Measurements from ENCODE around the gene LARP1.

LARP1 gene

GRCh38 chr5:154858972-154859871 lies 104.0 kb downstream of the LARP1 start:
- no peak for DNase-seq (ENCODE audit: low spot score)

GRCh38 chr5:154860123-154860522 lies 104.9 kb downstream of the LARP1 start:
- no peak for DNase-seq (ENCODE audit: low spot score)

- DNase-seq (ENCODE audit: low spot score): no peak
Observed at GRCh38 chr5:154860765-154861164, 105.6 kb downstream of the LARP1 start.

GRCh38 chr5:154861946-154862345 lies 106.8 kb downstream of the LARP1 start:
- DNase-seq (ENCODE audit: low spot score): no peak

- no peak for DNase-seq (ENCODE audit: low spot score)
Observed at GRCh38 chr5:154862766-154863165, 107.6 kb downstream of the LARP1 start.

- no peak for DNase-seq (ENCODE audit: low spot score)
Observed at GRCh38 chr5:154863291-154864080, 108.3 kb downstream of the LARP1 start.

- no peak for DNase-seq (ENCODE audit: low spot score)
Observed at GRCh38 chr5:154865466-154866184, 110.4 kb downstream of the LARP1 start.

- DNase-seq (ENCODE audit: low spot score): no peak
Observed at GRCh38 chr5:154866841-154867240, 111.7 kb downstream of the LARP1 start.
